ENCODE results near the gene TMUB2.
A peak's percentile ranks its signal among the peaks of the same experiment; 100 is the strongest.
"Not testable (repeated sequence)": the region's sequence is repeated elsewhere in the genome, so short reads cannot be mapped to it uniquely, and the experiment has no call there.

Gene TMUB2

DNA sequence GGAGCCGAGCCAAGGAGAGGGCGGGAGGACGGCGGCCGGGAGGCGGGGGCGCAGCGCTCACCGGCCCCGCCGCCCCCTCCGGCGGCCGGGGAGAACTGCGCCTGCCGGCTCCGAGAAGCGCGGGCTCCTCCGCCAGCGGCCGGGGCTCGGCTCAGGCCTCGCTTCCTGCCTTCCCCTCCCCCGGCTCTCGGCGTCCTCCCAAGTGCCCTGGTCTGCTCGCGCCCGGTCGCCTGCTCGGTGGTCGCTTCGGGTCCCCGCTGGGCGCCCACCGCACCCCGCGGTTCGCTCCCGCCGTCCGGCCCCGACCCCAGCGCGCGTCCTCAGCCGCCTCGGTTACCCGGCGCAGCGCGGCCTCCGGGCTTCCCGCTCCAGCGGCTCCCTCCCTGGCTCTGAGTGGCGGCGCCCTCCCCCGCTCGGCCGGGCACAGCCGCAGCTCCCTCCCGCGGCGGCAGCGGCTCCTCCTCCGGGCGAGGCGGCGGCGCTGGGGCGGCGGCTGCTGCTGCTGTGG lies 32.4 kb downstream of the TMUB2 start:
- peak in 1 of 2 donors; percentile 61 for DNase-seq (ENCODE audit: low read depth in 2 of 2)

GRCh38 chr17:44219616-44220212 lies 32.9 kb downstream of the TMUB2 start, which contains the start of gene UBTF:
Gene UBTF (minus strand): TSS chr17:44219675. CDS start chr17:44218229, 1,446 bp downstream.
- DNase-seq (ENCODE audit: low read depth in 2 of 2), result peak in 1 of 2 donors; percentile 41

DNA sequence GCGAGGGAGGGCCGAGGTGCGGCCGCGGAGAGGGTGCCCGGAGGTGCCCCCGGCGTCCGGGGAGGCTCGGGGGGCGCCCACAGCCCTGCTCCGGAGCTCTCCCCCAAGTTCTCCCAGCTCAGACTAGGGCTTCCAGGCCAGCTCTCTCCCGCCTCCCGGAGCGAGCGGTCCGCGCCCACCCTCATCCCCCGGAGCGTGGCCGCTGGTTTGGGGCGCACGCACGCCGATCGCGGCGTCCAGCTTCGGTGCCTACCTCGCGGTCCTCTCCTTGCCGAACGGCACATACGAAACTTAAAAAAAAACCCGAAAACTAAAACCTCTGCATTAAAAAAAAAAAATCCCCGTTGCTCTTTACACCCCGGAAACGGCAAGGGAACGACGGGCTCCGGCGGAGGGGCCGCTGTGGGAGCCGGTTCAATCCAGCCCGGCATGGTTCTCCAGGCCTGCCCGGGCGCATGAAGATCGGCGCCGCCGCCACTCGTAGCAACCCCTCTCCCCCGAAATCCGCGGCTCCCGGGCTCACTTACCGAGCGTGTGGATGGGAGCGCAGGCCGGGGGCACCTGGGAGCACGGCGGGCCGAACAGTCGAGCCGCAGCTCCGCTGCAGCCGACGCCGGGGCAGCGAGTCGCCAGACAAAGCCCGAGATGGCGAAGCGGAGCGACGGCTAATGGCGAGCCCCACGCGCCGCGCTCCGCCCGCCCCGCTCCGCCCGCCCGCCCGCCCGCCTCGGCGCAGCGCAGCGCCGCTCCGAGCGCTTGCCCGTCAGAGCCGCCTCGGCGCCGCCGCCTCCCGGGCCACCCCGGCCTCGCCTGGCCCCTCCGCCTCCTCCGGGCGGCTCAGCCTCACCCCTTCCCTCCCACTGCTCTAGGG lies 33.7 kb downstream of the TMUB2 start:
- DNase-seq (ENCODE audit: low read depth in 2 of 2), result peak in 1 of 2 donors; percentile 43

- peak in 1 of 2 donors; percentile 52 for DNase-seq (ENCODE audit: low read depth in 2 of 2)
Observed at GRCh38 chr17:44221084-44221861, 34.5 kb downstream of the TMUB2 start.

DNA sequence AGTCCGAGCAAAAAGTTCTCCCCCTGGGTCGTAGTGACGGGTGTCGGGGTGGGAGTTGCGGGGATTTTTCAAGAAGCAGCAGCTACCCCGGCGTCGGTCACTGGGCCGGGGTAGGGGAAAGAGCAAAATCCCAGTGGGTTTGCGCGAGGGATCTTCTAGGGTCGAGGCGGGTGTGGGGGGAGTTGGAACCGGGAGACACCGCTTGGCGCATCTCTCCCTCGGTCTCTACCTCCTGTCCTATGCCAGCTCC lies 35.0 kb downstream of the TMUB2 start:
- DNase-seq (ENCODE audit: low read depth in 2 of 2), result no peak

GRCh38 chr17:44222112-44222869 lies 35.5 kb downstream of the TMUB2 start:
- no peak for DNase-seq (ENCODE audit: low read depth in 2 of 2)

DNA sequence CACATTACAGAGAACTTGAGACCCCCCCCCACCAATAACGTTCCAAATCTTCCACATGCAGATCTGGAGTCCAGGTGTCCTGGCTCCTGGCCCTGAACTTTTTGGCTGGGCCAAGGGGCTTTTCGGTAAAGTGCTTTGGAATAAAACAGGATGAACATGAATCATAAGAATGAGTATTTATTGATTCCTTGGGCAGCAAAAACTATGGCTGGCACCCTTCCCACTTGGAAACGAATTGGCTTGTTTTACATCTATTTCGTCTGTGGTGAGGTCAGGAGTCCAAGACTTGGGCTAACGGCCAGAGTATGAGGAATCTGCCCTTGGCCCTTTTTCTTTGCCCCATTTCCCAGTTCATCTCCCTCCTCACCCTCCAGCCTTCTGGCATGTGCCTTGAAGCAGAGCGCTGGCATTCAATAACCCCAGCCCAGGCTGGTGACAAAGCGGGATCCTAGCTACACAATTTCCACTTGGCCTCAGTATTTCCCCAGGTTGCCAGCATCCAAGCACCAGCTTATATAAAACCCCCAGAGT lies 36.8 kb downstream of the TMUB2 start:
- DNase-seq (ENCODE audit: low read depth in 2 of 2), result no peak

- no peak for DNase-seq (ENCODE audit: low read depth in 2 of 2)
Observed at GRCh38 chr17:44229090-44229489, 42.3 kb downstream of the TMUB2 start.

GRCh38 chr17:44230140-44230539 lies 43.4 kb downstream of the TMUB2 start:
- DNase-seq (ENCODE audit: low read depth in 2 of 2), result no peak

DNA sequence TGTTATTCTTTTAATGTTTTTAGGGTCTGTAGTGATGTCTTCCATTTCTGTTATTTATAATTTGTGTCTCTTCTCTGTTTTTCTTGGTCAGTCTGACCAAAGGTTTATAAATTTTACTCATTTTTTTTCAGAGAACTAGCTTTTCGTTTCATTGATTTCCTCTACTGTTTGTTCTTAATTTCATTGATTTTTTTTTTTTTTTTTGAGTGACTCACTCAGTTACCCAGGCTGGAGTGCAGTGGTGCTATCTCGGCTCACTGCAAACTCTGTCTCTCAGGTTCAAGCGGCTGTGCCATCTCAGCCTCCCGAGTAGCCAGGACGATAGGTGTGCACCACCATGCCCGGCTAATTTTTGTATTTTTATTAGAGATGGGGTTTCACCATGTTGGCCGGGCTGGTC lies 45.3 kb downstream of the TMUB2 start:
- no peak for DNase-seq (ENCODE audit: low read depth in 2 of 2)

DNA sequence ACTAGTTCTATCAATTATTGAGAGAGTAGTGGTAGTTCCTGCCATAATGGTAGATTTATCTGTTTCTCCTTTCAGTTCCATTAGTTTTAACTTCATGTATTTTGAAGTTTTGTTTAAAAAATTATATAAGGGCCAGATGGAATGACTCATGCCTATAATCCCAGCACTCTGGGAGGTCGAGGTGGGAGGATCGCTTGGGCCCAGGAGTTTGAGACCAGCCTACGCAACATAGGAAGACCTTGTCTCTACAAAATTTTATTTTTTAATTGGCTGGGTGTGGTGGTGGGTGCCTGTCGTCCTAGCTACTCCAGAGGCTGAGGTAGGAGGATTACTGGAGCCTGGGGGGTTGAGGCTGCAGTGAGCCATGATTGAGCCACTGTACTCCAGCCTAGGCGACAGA lies 46.8 kb downstream of the TMUB2 start:
- no peak for DNase-seq (ENCODE audit: low read depth in 2 of 2)

DNA sequence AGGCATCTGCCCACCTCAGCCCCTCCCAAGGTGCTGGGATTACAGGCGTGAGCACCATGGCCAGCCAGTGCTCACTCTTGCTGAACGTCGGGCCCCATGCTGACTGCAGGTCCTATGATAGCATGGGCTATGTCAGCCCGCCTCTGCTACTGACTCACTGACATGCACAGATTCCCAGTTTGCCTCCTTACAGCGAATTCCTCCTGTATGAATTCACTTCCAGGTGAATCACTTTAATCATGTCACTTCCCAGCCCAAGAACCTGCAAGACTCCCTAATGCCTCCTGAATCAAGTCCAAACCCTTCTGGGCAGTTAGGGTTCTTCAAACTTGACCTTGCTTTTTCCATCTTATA lies 48.8 kb downstream of the TMUB2 start:
- no peak for DNase-seq (ENCODE audit: low read depth in 2 of 2)

DNA sequence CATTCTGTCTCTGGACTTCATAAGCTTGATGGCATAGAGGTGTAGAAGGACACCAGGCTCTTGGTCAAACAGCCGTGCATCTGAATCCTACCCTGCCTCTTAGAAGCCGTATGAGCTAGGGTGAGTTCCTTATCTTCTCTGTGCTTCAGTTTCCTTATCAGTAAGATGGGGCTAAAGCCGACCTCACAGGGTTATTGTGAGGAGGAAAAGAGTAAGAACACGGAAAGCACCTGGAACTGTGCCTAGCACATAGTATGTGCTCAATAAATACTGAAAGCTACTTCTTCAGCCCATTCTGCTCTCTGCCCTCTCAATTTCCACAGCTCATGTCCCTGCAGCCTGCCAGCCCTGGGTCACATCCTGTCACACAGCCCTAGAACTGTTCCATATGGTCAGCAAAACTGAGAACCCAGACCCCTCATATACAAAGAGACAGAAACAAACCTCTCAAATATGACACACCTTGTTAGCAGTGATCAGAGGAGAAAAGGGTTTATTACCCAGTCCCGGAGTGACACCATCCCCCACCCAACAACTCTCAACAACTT lies 49.7 kb downstream of the TMUB2 start:
- no peak for DNase-seq (ENCODE audit: low read depth in 2 of 2)

- not testable (repeated sequence) for DNase-seq (ENCODE audit: low read depth in 2 of 2)
Observed at GRCh38 chr17:44237886-44238285, 51.1 kb downstream of the TMUB2 start.

DNA sequence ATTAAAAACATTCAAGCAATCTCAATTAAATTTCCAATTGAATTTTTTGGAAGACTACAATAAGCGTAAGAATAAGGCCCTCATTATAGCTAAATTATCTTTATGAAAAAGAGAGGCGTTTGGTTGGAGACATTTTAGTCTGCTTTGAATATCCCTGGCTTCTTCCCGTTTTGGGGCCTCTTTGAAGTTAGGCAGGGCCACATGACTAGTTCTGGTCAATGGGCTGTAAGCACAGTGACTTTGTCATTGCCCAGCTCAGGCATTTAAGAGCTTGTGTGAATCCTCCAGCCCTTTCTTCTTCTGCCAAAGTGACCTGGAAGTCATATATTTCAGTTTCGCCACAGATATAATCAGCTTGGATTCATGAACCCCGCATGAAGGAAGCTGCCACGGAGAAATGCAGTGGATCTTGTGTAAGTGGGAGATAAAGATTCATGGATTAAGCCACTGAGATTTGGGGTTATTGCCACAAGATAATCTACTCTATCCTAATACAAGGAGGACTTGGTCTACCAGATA lies 54.4 kb downstream of the TMUB2 start:
- no peak for DNase-seq (ENCODE audit: low read depth in 2 of 2)
